CD4-positive, alpha-beta T cell (primary cell): ENCODE data around the gene NTN5. TPM values are rescaled to one million over a fixed set of nuclear protein-coding genes. Genes with fewer than 3 reads are reported as not detected.
"Not testable (repeated sequence)": the region's sequence is repeated elsewhere in the genome, so short reads cannot be mapped to it uniquely, and the experiment has no call there.

Source experiments
- ATAC-seq: fragments of 200-7000 bp; cut with Tn5 transposase; one replicate; pipeline ENCODE4 v1.10.0; 2022; ENCODE audit warnings: mild to moderate bottlenecking; ENCODE audit not compliant: poor library complexity
- CTCF ChIA-PET: fragments of 350-600 bp; sonication (Branson Sonifier 250); formaldehyde crosslinking; loops from one replicate; lab custom pipeline; 2021; ENCODE audit warnings: antibody characterized with exemption, inconsistent platforms; lab: Charles Lee
- POLR2A ChIA-PET: fragments of 350-600 bp; sonication (Branson Sonifier 250); formaldehyde crosslinking; loops from one replicate; lab custom pipeline; 2021; ENCODE audit warnings: antibody characterized with exemption, inconsistent platforms; lab: Charles Lee
- DNase-seq, 14 experiments: peaks; one replicate each; pipeline ENCODE4 v3.0.0-alpha.2; 2013 to 2020; ENCODE audit warnings: mixed read lengths in 2 of 14
- H3K27ac ChIP-seq, 2 donors: one replicate each; pipeline versions ENCODE4 v1.5.1 to v1.7.0; 2013; ENCODE audit warnings: low read length in 2 of 2, low read depth in 1 of 2, mild to moderate bottlenecking in 1 of 2
- H3K27me3 ChIP-seq, 2 experiments: 1 replicate in 1 of 2; 2 replicates in 1 of 2; pipeline versions ENCODE4 v1.6.1 to v1.7.0; 2013; ENCODE audit warnings: low read length in 2 of 2, control low read depth in 1 of 2, mild to moderate bottlenecking in 1 of 2, moderate library complexity in 1 of 2; ENCODE audit not compliant: insufficient read depth in 2 of 2, control insufficient read depth in 1 of 2
- H3K36me3 ChIP-seq: one replicate; pipeline ENCODE4 v1.6.1; 2013; ENCODE audit warnings: low read length, control low read depth; ENCODE audit not compliant: insufficient read depth
- H3K4me1 ChIP-seq: one replicate; pipeline ENCODE4 v1.6.1; 2013; ENCODE audit warnings: low read length, control low read depth; ENCODE audit not compliant: insufficient read depth
- H3K4me3 ChIP-seq: one replicate; pipeline ENCODE4 v1.5.1; 2013; ENCODE audit warnings: mild to moderate bottlenecking, low read length, moderate library complexity
- H3K9me3 ChIP-seq, 2 experiments: 1 replicate in 1 of 2; 2 replicates in 1 of 2; pipeline versions ENCODE4 v1.6.1 to v1.7.0; 2013; ENCODE audit warnings: low read length in 2 of 2, mild to moderate bottlenecking in 2 of 2, control low read depth in 1 of 2, moderate library complexity in 1 of 2; ENCODE audit not compliant: control insufficient read depth in 1 of 2, insufficient read depth in 1 of 2
- H3K27ac Mint-ChIP-seq: one replicate; pipeline ENCODE4 v1.8.0; 2020; ENCODE audit warnings: mixed read lengths
- H3K27me3 Mint-ChIP-seq: one replicate; pipeline ENCODE4 v1.8.0; 2021; ENCODE audit warnings: mixed read lengths
- H3K36me3 Mint-ChIP-seq: one replicate; pipeline ENCODE4 v1.8.0; 2021; ENCODE audit warnings: low read depth, mixed read lengths
- H3K4me1 Mint-ChIP-seq: one replicate; pipeline ENCODE4 v1.8.0; 2021; ENCODE audit warnings: low read depth, mixed read lengths
- H3K4me3 Mint-ChIP-seq: one replicate; pipeline ENCODE4 v1.8.0; 2020; ENCODE audit warnings: mild to moderate bottlenecking, mixed read lengths
- H3K9me3 Mint-ChIP-seq: one replicate; pipeline ENCODE4 v1.8.0; 2020; ENCODE audit warnings: mixed read lengths
- intact Hi-C, 2 experiments: fragments of 100-400 bp; cut with DNase I in 1 of 2; cut with micrococcal nuclease in 1 of 2; formaldehyde crosslinking; loops; one replicate each; pipeline versions ENCODE4 v1.15.1 to v1.9.0; 2023 to 2025; cut with DNase I, micrococcal nuclease
- total RNA-seq, 174 experiments: library from RNA in 2 of 174; stranded (reverse) in 2 of 174; gene quantifications; one replicate each; pipeline ENCODE4 v1.2.3 and lab custom pipeline; 2021 to 2026
- TF ChIP-seq, protein P1 (sequence below): fragments of 200-600 bp; IDR thresholded peaks from one replicate; pipeline ENCODE4 v1.8.0; 2022; ENCODE audit warnings: antibody characterized with exemption, mild to moderate bottlenecking

The NTN5 gene
- total RNA-seq, 2 experiments from 2014 or later: 2.7 to 3.0 TPM

GRCh38 chr19:48689449-48689848 is 16.6 kb upstream of the NTN5 start:
- POLR2A ChIA-PET: no interaction called here

GRCh38 chr19:48687776-48688175 is 15.0 kb upstream of the NTN5 start:
- TF ChIP-seq, protein P1, sequence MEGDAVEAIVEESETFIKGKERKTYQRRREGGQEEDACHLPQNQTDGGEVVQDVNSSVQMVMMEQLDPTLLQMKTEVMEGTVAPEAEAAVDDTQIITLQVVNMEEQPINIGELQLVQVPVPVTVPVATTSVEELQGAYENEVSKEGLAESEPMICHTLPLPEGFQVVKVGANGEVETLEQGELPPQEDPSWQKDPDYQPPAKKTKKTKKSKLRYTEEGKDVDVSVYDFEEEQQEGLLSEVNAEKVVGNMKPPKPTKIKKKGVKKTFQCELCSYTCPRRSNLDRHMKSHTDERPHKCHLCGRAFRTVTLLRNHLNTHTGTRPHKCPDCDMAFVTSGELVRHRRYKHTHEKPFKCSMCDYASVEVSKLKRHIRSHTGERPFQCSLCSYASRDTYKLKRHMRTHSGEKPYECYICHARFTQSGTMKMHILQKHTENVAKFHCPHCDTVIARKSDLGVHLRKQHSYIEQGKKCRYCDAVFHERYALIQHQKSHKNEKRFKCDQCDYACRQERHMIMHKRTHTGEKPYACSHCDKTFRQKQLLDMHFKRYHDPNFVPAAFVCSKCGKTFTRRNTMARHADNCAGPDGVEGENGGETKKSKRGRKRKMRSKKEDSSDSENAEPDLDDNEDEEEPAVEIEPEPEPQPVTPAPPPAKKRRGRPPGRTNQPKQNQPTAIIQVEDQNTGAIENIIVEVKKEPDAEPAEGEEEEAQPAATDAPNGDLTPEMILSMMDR: no peak
- CTCF ChIA-PET: no interaction called here
- H3K36me3 ChIP-seq: no peaks in the 10 kb centered on the region
- no peaks in the 10 kb centered on the region for H3K27me3 ChIP-seq
- no peaks in the 10 kb centered on the region for H3K9me3 Mint-ChIP-seq
- no peaks in the 10 kb centered on the region for H3K4me1 ChIP-seq
- H3K4me3 Mint-ChIP-seq: no peak overlapping the region
- ATAC-seq: no peak
- H3K9me3 ChIP-seq: no peaks in the 10 kb centered on the region
- H3K4me3 ChIP-seq: no peak overlapping the region
- no peaks in the 10 kb centered on the region for H3K36me3 Mint-ChIP-seq
- POLR2A ChIA-PET: no interaction called here
- H3K27me3 Mint-ChIP-seq: no peaks in the 10 kb centered on the region
- H3K27ac Mint-ChIP-seq: no peak overlapping the region
- no peak overlapping the region for H3K27ac ChIP-seq
- no peak for DNase-seq
- intact Hi-C loops: no loop called here
- no peaks in the 10 kb centered on the region for H3K4me1 Mint-ChIP-seq

More at GRCh38 chr19:48689449-48689848, 16.6 kb upstream of the NTN5 start:
- TF ChIP-seq, protein P1: no peak
- Mint-ChIP-seq H3K27me3 (no peaks in the 10 kb centered on the region), H3K9me3 (no peaks in the 10 kb centered on the region), H3K27ac (no peak overlapping the region), H3K4me3 (no peak overlapping the region), H3K36me3 (no peaks in the 10 kb centered on the region), H3K4me1 (no peaks in the 10 kb centered on the region)
- H3K27ac ChIP-seq: no peak overlapping the region
- no peak overlapping the region for H3K4me3 ChIP-seq
- no peaks in the 10 kb centered on the region for H3K4me1 ChIP-seq
- no peaks in the 10 kb centered on the region for H3K9me3 ChIP-seq
- intact Hi-C loops: no loop called here
- ATAC-seq: no peak
- no peaks in the 10 kb centered on the region for H3K27me3 ChIP-seq
- no peak for DNase-seq
- H3K36me3 ChIP-seq: no peaks in the 10 kb centered on the region
- CTCF ChIA-PET: no interaction called here

GRCh38 chr19:48686637-48687036 is 13.8 kb upstream of the NTN5 start:
- POLR2A ChIA-PET, H3K9me3 ChIP-seq, DNase-seq, intact Hi-C loops, H3K9me3 Mint-ChIP-seq, ATAC-seq, H3K4me1 Mint-ChIP-seq, H3K36me3 ChIP-seq, H3K4me1 ChIP-seq, H3K36me3 Mint-ChIP-seq, H3K27ac ChIP-seq, H3K27ac Mint-ChIP-seq, H3K4me3 ChIP-seq, H3K27me3 ChIP-seq, H3K27me3 Mint-ChIP-seq, H3K4me3 Mint-ChIP-seq, CTCF ChIA-PET: not testable (repeated sequence)

DNA sequence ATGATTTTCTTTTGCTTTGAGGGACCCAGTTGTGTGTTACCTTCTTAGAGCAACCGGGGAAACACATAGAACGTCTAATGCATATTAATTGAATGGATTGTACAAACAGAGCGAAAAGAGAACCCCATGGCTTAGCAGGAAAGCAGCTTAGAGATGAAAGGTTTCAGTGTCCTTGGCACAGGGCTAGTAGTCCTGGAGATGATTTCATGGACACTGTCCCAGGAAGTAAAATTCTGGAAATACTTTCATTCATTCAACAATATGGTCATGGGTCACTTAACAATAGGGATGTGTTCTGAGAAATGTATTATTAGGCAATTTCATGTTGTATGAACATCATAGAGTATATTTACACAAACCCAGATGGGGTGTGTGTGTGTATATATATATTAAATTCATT is 13.3 kb upstream of the NTN5 start:
- intact Hi-C loops: no loop called here
- ATAC-seq: no peak
- POLR2A ChIA-PET: no interaction called here
- H3K27me3 Mint-ChIP-seq: no peaks in the 10 kb centered on the region
- Histone ChIP-seq H3K27ac (no peak overlapping the region), H3K27me3 (no peaks in the 10 kb centered on the region), H3K4me1 (no peaks in the 10 kb centered on the region), H3K36me3 (no peaks in the 10 kb centered on the region), H3K4me3 (no peak overlapping the region), H3K9me3 (no peaks in the 10 kb centered on the region)
- TF ChIP-seq, protein P1: no peak
- H3K27ac Mint-ChIP-seq: no peak overlapping the region
- H3K9me3 Mint-ChIP-seq: no peaks in the 10 kb centered on the region
- no peak for DNase-seq
- CTCF ChIA-PET: no interaction called here
- H3K36me3 Mint-ChIP-seq: no peaks in the 10 kb centered on the region
- no peaks in the 10 kb centered on the region for H3K4me1 Mint-ChIP-seq
- no peak overlapping the region for H3K4me3 Mint-ChIP-seq
